GM21529 (cell line): ENCODE measurements around the gene MRPS12.
"Not testable (repeated sequence)": the region's sequence is repeated elsewhere in the genome, so short reads cannot be mapped to it uniquely, and the experiment has no call there.

Experiments used
- ATAC-seq: cut with Tn5 transposase; IDR thresholded peaks from one replicate; pipeline ENCODE4 v1.9.1; 2021; ENCODE audit not compliant: unreplicated experiment

MRPS12 gene

DNA sequence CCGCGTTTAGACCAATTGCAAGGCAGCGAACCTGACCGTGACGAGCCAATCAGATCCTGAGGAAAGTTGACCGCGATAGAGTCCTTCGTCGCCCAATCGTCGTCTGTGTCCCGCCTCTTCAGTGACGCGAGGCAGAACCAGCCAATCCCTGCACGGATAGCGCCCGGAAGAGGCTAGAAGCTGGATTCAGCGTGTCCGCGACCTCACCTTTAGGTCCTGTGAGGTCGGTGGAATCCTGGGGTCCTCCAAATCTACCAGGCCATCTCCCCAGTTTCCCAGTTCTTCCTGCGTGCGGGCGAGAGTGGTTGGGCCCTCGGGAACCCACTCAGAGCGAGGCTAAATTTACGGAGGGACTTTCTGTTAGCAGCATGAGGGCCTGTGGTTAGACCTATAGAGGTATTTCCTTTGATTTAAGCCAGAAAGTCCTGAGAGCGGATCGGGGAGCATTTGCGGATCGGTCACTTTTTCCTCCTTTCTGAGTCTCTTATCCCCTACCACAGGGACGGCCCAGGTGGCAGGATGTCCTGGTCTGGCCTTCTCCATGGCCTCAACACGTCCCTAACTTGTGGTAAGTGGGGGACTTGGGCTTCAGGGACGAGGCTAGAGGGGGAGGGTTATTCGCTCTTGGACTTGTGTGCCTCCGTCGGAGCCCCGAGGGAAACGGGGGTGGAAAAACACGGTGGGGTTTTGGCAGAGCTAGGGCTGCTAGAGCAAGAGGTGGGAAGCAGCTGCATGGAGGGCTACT is at the start of gene MRPS12:
Gene MRPS12, plus strand, starts transcription at position 169 of the 745 bp plus-strand sequence. Its CDS starts 351 bp downstream, at position 520.
- ATAC-seq = peak; percentile 93

DNA sequence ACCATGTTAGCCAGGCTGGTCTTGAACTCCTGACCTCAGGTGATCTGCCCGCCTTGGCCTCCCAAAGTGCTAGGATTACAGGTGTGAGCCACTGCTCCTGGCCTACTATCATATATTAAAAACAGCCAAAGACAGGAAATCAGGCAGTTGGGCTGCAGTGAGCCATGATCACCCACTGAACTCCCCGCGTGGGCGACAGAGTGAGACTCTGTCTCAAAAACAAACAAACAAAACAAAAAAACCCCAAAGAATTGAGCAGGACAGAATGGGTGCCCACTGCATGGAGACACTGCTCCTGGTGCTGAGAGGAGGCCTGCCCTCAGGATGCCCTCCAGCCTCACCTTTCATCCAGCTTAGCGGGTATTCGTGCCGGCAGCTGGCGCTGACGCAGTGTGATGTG is 47.5 kb upstream of the MRPS12 start:
- ATAC-seq = no peak

DNA sequence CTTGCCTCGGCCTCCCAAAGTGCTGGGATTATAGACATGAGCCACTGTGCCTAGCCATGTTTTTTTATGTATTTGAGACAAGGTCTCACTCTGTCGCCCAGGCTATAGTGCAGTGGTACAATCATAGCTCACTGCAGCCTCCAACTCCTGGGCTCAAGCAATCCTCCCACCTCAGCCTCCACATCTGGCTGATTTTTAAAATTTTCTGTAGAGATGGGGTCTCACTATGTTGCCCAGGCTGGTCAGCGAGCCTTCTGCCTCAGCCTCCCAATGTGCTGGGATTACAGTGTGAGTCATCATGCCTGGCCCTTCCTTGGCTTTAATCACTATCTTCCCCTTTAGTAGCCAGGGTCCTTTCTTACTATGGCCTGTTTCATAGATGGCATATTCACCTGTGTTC is 46.1 kb upstream of the MRPS12 start:
- not testable (repeated sequence) for ATAC-seq

DNA sequence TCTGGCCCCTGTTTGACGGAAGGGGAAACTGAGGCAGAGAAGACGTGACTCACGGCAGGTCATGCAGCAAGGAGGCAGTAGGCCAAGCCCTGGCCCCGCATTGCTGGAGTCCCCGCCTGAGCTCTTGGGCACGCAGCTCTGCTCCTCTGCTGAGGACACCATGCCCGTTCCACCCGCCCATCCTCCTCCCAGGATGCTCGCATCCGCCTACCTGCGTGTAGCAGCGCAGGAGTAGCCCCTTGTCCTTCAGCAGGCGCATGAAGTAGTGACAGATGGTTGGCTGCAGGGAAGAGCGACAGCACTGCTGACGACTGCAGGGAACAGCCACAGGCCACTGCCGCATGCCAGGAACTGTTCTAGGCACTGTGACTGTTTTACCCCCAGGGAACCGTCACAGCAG is 41.9 kb upstream of the MRPS12 start:
- no peak for ATAC-seq

DNA sequence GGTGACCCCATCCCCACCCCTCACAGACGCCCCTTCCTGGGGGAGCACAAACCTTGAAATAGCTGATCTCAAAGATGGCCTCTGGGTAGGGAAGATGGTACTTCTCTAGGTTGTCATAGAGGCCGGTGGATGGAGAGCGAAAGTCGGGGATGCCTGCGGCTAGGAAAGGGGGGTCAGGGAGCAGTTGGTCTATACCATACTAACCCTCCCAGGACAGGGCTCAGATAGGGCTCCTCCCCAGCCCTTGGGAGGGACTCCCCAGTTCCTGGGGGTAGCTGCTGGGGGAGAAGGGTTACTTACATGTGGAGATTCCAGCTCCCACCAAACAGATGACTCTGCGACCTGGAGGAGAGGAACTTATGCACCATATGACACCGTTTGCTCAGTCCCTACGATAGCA is 40.9 kb upstream of the MRPS12 start:
- ATAC-seq = no peak

DNA sequence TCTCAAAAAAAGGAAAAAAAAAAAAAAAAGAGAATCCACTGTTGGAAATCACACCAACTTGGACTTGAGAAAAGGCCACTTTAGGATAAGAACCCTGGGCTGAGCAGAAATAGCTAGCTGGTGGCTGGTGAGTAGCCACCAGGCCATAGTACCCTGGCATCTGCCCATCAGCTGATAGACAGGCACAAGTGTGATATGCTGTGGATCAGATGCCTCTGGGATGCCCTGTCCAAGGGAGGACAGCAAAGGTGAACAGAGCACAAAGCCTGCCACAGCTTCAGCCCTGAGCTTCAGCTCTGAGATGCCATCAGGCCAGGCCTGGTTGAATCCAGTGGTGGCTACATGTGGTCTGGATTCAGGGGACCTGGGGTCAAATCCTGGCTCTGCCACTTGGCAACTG is 40.1 kb upstream of the MRPS12 start:
- ATAC-seq = no peak

DNA sequence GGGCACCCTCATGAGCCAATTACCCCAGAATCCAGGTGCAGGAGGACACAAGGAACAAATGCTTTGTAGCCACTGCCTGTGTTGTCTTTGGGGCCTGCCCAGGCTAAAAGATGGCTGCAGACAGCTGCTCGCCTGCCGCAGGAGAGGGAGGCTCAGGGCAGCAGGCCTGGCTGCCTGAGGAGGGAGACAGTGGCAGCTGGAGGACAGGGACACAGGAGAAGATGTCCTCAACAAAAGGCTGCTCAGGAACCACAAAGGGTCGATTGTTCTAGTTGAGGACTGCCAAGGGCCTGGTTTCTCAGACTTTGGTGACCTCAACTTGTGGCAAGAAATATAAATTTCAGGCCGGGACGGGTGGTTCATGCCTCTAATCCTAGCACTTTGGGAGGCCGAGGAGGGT is 39.0 kb upstream of the MRPS12 start:
- no peak for ATAC-seq

DNA sequence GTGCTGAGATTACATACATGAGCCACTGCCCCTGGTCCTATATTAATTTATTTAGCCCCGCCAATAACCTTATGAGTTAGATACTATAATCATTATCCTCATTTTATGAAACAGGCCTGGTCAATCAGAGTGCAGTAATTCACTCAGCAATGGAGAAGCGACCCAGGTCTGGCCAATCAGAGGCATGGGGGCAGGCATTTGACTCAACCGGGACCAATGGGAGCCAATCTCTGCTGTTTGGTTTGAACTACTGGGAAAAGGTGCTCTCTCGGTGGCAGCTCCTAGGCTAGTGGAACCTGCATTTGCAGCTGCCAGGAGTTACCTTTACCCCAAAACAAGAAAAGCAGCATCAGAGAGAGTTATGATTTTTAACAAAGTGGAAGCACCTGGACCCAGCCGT is 37.9 kb upstream of the MRPS12 start:
- no peak for ATAC-seq

DNA sequence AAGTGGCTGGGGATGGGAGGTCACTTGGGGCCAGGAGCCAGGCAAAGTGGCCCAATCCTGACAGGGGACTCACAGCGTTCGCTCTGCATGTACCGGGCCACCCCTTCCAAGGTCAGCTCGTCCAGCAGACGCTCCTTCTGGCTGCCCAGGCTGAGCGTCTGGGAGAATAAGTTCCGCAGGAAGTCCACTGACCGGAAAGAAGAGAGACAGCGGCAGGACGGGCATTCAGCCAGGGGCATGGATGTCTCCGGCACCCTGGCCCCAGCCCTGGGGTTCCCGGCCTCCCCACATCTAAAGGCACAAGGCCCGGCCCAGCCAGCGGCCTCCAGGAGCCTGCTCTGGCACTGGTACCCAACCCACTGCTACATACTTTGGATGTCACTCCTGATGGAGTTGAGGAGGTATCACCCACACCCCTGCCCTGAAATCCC is 37.4 kb upstream of the MRPS12 start:
- ATAC-seq = no peak

DNA sequence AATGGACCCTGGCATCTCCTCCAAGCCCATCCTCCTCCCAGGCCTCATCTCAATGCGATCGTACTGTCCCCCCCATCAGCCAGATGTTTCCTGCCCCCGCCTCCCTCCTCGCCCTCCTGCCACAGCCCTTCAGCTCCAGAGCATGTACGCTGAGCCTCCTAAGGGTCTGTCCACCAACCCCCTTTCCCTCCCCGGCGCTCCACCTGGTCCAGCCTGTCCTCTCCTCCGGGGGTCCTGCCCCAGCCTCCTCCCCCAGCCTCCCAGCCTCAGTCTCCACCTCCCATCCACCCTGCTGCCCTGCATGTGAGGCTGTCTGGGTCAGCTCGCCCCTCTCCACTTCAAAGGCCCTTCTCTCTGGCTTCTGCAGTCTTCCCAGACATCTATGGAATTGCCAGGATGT is 35.8 kb upstream of the MRPS12 start:
- no peak for ATAC-seq

DNA sequence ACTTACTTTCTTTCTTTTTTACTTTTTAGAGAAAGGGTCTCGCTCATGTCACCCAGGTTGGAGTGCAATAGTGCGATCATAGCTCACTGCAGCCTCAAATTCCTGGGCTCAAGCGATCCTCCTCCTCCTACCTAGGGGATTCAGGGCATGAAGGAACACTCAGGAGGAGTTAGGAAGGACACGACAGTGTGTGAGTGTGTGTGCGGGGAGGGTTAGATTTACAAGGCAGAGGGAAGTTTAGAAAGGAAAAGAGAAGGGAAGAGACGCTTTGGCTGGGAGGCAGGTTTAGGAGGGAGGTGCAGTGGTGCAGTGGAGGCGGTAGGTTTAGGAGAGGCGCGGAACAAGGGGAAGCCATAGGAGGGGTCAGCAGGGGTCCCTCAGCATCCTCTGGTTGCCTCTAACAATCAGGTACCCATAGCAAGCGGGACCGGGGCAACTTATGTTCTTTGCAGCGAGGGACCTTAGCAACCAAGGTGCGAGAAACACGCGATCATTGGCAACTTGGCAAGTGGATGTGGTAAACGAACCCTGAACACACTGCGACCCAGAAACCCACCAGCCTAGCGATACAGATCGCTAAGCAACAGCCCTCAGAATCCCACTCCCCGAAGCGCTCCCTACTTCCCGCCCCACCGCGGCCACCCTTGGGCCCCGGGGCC is 31.8 kb upstream of the MRPS12 start:
- no peak for ATAC-seq

DNA sequence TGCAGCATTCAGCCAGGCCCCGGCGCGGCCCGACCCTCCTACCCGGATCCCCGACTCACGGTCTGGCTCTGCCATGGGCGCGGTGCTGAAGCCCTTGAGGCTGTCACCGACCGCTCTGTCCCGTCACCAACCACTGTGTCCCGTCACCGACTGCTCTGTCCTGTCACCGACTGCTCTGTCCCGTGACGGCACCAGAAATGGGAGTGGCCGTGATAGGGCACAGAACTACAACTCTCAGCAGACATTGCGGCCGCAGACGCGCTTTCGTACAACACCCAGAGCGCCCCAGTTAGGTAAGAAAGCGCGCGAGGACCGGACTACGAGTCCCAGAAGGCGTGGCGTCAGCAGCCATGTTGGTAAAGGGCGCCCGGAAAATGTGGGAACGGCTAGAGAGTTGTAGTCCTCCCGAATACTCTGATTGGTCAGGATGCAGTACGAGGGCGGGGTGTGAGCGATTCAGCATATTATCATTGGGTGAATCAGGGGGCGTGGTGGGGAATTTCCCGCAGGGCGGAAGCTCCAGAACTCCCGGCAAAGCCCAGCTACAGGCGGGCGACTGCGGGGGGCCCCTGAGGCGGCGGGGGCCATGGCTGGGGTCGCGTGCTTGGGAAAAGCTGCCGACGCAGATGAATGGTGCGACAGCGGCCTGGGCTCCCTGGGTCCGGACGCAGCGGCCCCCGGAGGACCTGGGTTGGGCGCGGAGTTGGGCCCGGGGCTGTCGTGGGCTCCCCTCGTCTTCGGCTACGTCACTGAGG is 31.1 kb upstream of the MRPS12 start, which contains the start of the genes NFKBIB and SIRT2:
Gene NFKBIB, plus strand, starts transcription at position 523 of the 755 bp plus-strand sequence. Its CDS starts 64 bp downstream, at position 587.
Gene SIRT2, minus strand, starts transcription at position 172 of the 755 bp plus-strand sequence. Its CDS starts 97 bp downstream, at position 75.
- peak; percentile 89 for ATAC-seq

DNA sequence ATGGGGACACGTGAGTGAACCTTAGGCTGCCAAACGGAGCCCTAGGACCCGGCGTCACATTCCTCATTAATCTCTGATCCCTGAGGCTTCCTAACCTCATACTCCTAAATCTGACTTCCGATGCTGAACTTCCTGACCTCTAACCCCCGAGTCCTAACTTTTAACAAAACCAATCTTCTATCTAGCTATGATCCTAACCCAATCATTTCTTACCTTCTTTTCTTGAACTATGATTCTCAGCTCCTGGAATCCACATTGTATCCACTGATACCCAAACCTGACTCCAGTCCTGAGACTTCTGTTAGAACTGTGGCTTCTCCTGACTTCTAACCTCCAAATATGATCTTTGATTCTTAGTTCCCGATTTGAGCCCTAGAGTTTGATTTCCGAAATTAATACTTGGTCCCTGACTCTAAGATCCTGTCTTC is 30.5 kb upstream of the MRPS12 start:
- ATAC-seq = no peak

DNA sequence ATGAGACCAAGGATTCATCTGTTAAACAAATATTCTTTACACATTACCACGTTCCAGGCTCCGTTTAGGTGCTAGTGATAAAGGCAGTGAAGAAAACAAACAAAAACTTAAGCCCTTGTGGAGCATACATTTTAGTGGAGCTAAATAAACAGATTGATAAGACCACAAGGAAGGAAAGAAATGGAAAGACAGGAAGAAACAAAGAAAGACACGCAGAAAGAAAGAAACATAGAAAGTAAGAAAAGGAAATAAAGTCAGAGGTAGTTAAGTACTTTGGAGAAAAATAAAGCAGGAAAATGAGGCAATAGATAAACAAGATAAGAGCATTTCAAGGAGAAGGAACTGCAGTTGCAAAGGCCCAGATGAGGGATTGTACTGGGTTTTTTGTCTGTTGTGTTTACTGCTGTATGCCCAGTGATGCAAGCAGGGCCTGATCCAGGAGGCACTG is 30.0 kb upstream of the MRPS12 start:
- ATAC-seq = no peak

DNA sequence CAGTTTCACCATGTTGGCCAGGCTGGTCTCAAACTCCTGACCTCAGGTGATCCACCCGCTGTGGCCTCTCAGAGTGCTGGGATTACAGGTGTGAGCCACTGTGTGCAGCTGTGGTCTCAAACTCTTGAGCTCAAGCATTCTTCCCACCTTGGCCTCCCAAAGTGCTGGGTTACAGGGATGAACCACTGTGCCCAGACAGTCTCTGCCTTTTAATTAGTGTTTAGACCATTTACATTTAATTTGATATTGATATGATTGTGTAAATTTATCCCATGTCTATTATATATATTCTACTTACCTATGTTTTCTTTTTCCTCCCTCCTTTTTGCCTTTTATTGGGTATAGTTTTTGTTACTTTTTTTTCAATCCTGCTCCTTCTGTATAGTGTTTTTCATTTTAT is 29.1 kb upstream of the MRPS12 start:
- ATAC-seq = no peak

DNA sequence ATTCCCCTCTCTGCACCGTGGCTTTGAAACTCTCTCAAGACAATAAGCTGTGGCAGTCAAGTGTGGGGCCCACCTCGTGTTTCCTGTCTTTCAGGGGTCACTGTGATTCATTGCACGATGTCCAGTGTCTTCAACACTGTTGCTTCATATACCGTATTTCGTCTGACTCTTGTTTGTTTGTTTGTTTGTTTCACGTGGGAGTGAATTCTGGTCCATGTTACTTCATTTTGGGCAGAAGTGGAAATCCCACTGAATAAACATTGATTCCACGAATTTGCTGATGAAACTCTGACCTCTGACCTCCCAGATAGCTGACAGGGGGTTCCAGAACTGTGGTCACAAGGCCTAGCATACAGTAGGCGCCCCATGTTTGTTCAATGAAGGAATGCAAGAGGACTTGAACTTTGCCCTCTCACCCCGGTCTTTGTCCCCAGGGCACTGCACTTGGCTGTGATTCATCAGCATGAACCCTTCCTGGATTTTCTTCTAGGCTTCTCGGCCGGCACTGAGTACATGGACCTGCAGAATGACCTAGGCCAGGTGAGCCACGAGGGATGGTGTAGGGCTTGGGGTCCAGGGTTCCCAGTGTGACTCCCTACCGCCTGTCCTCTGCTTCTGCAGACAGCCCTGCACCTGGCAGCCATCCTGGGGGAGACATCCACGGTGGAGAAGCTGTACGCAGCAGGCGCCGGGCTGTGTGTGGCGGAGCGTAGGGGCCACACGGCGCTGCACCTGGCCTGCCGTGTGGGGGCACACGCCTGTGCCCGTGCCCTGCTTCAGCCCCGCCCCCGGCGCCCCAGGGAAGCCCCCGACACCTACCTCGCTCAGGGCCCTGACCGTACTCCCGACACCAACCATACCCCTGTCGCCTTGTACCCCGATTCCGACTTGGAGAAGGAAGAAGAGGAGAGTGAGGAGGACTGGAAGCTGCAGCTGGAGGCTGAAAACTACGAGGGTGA is 25.9 kb upstream of the MRPS12 start:
- ATAC-seq = no peak

DNA sequence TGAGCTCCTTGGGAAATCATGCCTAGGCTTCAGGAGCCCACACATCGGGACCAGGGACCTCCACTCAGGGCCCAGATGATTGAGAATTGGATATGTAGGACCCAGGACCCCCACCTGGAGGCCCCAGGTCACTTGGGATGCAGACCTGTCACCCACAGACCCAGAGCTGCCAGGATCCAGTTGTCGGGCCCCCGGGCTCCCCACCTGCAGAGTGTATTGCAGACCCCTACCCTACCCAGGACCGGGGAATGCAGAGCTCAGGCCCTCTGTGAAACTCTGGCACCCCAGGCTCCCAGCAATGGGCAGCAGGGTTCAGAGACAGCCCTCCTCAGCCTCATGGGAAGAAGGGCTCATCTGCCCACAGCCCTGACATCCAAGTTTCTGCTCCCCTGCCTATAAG is 25.1 kb upstream of the MRPS12 start:
- ATAC-seq = no peak

DNA sequence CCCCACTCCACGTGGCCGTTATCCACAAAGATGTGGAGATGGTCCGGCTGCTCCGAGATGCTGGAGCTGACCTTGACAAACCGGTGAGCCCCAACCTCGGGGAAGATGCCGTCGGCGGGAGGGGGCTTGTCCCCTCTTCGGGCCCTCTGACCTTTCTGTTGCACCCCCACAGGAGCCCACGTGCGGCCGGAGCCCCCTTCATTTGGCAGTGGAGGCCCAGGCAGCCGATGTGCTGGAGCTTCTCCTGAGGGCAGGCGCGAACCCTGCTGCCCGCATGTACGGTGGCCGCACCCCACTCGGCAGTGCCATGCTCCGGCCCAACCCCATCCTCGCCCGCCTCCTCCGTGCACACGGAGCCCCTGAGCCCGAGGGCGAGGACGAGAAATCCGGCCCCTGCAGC is 23.5 kb upstream of the MRPS12 start:
- no peak for ATAC-seq

DNA sequence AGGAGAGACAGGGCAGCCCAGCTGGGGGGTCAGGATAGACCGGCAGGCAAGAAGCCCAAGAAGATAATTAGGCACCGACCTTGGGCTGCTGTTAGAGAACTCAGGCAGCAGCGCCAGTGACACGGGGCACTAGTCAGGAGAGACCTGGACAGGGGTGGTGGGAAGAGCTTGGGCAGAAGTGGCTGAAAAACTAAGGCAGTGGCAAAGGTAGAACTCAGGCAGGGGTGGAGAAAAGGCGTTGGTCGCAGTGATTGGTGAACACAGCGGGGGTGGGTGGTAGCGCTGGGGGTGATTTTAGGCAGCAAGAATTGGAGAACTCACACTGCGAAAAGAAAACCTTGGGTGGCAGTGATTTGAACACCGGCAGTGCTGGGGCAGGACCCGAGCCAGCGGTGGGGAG is 23.1 kb upstream of the MRPS12 start:
- no peak for ATAC-seq

DNA sequence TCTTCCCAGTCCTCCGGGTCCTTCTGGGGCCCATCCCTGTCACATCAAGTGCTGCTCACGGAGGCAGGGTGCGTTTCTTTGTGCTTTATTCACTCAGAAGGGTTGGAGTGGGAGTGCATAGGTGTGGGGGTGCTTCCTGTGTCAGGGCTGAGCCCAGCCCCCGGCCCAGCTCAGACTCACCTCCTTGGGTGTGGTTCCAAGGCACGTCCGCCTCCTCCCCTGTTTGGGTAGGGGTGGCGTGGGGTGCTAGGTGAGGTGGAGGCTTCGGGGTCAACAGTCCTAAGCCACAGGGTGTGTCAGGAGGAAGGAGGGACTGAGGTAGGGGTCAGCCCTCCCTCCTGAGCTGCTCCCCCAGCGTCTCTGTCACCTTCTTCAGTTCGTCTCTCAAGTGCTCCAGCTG is 21.8 kb upstream of the MRPS12 start:
- no peak for ATAC-seq
